ENCODE measurements around the gene KCNC4.

Gene KCNC4

DNA sequence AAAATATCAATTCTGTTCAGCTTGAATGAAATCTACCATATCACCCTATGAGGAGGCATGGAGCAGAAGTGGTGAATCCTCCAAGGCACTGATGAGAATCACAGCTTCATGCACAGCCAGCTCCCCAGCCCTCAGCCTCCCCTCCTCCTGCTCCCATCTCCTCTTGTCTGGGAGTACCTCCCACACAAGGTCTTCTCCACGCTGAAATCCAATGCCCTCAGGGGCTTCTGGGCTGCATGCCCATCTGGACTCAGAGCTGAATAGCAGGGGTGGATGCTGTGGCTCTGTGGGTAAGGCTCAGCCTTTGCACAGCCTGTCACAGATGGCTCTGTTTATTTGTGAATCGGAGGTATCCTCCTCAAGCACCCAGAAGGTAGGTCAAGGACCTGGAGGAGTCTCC is 48.6 kb downstream of the KCNC4 start:
- DNase-seq (ENCODE audit: low spot score): no peak

- DNase-seq (ENCODE audit: low spot score): no peak
These were observed 49.7 kb downstream of the KCNC4 start for GRCh38 chr1:110259770-110260169.

Measured in CD4-positive, alpha-beta T cell treated with Interleukin-15 for 4 hours (primary cell).